ENCODE data around the gene SLC38A3.
"Not testable (repeated sequence)": the region's sequence is repeated elsewhere in the genome, so short reads cannot be mapped to it uniquely, and the experiment has no call there.

SLC38A3 gene

DNA sequence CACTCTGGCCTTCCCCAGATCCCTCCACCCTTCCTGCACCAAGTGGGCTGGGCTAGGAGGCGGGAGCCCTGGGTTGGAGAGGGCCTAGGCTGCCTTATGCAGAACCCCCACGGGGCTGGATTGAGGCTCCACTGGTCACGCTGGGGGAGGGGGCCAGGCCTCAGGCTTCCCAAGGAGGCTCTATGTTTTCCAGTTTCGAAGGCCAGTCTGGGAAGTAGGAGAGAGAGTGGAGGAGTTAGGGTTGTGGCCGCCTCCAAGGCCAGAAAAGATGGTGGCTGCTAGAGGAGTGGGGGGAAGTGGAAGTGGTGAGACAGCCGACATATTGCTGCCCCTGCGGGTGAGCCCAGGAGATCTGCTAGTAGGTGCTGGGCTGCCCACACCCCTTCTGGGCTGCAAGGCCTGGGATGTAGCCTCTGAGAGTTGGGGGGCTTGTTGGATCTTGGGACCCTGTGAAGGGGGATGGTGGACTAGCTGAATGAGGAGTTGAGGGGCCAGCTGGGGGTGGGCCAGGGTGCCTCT lies 32.1 kb downstream of the SLC38A3 start:
- H3K36me3 Mint-ChIP-seq (ENCODE audit: insufficient read depth): peaks cover 31% of the 10 kb centered on the region
- H3K4me1 Mint-ChIP-seq: peaks cover 60% of the 10 kb centered on the region
- no peaks in the 10 kb centered on the region for H3K27me3 Mint-ChIP-seq
- H3K27ac Mint-ChIP-seq (ENCODE audit: low read depth): peak overlapping the region; percentile 95
- DNase-seq (ENCODE audit: low spot score in 2 of 2): no peak
- ATAC-seq (replicated peaks; ENCODE audit: extremely low read depth, poor library complexity, severe bottlenecking): no peak
- H3K9me3 Mint-ChIP-seq: no peaks in the 10 kb centered on the region
- H3K4me3 Mint-ChIP-seq: peak overlapping the region; percentile 99

DNA sequence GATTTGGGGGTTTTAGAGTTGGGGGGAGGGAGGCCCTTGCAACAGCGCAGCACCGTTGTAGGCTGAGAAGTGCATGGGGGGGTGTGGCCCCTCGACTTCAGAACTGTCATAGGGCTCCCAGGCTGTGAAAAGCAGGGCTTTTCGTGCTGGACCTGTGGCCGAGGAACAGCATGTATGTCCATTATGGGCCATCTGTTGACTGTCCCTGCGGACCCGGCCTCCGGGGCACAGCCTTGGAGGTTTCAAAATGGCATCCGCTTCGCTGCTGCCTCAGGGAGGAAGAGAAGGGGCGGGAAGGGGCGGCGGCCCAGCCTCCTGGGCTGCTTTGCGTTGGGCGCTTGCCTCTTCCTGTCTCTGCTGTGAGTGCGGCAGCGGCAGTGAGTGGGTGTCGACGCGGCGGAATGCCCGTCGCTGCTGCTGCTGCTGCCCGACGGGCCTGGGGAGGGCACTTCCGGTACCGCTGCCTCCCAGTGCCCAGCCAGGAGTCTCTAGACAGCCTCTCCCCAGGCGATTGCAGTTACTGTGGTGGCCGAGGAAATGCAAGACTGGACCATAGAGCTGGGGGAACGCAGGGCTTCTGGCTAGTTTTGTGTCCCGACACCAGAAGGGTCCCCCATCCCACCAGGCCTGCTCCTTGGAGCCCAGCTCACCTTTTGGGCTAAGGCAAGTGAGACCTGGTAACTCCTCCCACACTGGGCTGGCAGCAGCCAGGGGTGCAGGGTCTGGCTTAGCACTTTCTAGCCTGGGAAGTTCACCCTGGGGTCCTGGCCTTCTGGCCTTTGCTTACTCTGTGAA lies 32.9 kb downstream of the SLC38A3 start:
- peaks cover 31% of the 10 kb centered on the region for H3K36me3 Mint-ChIP-seq (ENCODE audit: insufficient read depth)

DNA sequence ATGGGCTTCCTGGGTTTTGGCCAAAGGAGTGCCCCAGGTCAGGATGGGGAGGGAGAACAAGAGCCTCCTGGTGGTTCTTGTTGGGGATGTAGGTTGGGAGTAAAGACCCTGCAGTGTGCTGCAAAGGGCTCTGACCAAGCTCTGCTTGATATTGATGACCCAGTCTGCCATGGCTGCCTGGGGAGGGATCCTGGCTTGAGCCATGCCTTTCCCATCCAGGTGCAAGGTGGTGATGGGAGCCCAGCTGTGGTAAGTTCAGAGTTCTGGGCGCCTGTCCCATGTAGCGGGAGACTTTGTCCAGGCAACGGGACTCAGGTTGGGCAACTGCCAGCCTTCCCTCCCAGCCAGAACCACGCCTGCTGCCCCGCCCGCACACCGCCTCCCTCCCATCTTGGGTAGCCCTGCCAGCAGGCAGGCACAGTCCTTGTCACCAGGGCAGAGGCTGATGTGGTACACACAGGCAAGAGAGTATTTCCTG lies 33.5 kb downstream of the SLC38A3 start:
- Mint-ChIP-seq H3K27ac (ENCODE audit: low read depth) (peak overlapping the region; percentile 95), H3K4me3 (peak overlapping the region; percentile 99), H3K9me3 (no peaks in the 10 kb centered on the region), H3K27me3 (no peaks in the 10 kb centered on the region), H3K36me3 (ENCODE audit: insufficient read depth) (peaks cover 33% of the 10 kb centered on the region), H3K4me1 (peaks cover 63% of the 10 kb centered on the region)
- no peak for ATAC-seq (replicated peaks; ENCODE audit: extremely low read depth, poor library complexity, severe bottlenecking)
- DNase-seq (ENCODE audit: low spot score in 2 of 2): no peak

More for the DNA sequence above, 32.9 kb downstream of the SLC38A3 start:
- Mint-ChIP-seq H3K4me1 (peaks cover 68% of the 10 kb centered on the region), H3K9me3 (no peaks in the 10 kb centered on the region), H3K27ac (ENCODE audit: low read depth) (peak overlapping the region; percentile 95), H3K4me3 (peak overlapping the region; percentile 99), H3K27me3 (no peaks in the 10 kb centered on the region)
- peak; percentile 54 for ATAC-seq (replicated peaks; ENCODE audit: extremely low read depth, poor library complexity, severe bottlenecking)
- peak; percentile 69 to 74 for DNase-seq (ENCODE audit: low spot score in 2 of 2)

DNA sequence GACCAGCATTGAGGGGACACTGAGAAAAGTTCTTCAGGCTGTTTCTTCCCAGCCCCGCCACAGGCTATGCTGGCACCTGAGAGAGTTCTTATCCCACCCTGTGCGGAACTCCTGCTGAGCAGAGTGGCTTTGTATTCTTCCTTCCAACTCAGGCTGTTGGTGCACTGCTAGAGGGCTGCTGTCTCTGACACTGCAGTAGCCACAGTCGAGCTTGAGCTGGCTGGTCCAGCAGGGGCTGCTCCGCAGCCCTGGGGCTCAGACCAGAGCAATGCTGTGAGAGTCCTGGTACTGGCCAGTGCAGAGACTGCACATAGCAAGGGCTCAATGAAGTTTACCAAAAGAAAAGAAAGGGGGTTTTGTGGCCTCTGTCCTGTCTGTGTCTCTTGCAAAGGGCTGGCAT lies 34.6 kb downstream of the SLC38A3 start:
- no peak for ATAC-seq (replicated peaks; ENCODE audit: extremely low read depth, poor library complexity, severe bottlenecking)
- peak overlapping the region; percentile 99 for H3K4me3 Mint-ChIP-seq
- H3K4me1 Mint-ChIP-seq: peaks cover 69% of the 10 kb centered on the region
- H3K27ac Mint-ChIP-seq (ENCODE audit: low read depth): peak overlapping the region; percentile 88
- no peak for DNase-seq (ENCODE audit: low spot score in 2 of 2)
- no peaks in the 10 kb centered on the region for H3K27me3 Mint-ChIP-seq
- H3K36me3 Mint-ChIP-seq (ENCODE audit: insufficient read depth): peaks cover 36% of the 10 kb centered on the region
- H3K9me3 Mint-ChIP-seq: no peaks in the 10 kb centered on the region

DNA sequence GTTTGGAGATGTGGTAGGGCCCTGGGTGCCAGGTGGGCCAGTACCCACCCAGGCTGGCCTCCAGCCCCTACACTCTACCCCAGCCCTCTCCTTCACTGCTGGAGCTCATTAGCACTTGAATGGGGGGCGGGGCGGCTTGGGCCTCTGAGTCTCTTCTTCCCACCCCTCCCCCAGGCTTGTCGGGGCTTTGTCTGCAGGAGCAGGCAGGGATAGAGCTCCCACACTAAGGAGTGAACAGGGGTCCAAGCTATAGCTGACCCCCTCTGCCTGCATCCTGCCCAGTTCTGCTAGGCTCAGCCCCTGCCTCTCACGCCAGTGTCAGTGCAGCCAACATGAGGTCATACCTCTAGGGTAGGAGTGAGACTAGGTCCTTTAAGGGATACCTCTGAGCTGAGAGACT lies 36.1 kb downstream of the SLC38A3 start:
- H3K4me3 Mint-ChIP-seq: peak overlapping the region; percentile 80
- ATAC-seq (replicated peaks; ENCODE audit: extremely low read depth, poor library complexity, severe bottlenecking): no peak
- no peaks in the 10 kb centered on the region for H3K9me3 Mint-ChIP-seq
- peaks cover 75% of the 10 kb centered on the region for H3K4me1 Mint-ChIP-seq
- peaks cover 40% of the 10 kb centered on the region for H3K36me3 Mint-ChIP-seq (ENCODE audit: insufficient read depth)
- peak overlapping the region; percentile 88 for H3K27ac Mint-ChIP-seq (ENCODE audit: low read depth)
- no peaks in the 10 kb centered on the region for H3K27me3 Mint-ChIP-seq
- DNase-seq (ENCODE audit: low spot score in 2 of 2): no peak

DNA sequence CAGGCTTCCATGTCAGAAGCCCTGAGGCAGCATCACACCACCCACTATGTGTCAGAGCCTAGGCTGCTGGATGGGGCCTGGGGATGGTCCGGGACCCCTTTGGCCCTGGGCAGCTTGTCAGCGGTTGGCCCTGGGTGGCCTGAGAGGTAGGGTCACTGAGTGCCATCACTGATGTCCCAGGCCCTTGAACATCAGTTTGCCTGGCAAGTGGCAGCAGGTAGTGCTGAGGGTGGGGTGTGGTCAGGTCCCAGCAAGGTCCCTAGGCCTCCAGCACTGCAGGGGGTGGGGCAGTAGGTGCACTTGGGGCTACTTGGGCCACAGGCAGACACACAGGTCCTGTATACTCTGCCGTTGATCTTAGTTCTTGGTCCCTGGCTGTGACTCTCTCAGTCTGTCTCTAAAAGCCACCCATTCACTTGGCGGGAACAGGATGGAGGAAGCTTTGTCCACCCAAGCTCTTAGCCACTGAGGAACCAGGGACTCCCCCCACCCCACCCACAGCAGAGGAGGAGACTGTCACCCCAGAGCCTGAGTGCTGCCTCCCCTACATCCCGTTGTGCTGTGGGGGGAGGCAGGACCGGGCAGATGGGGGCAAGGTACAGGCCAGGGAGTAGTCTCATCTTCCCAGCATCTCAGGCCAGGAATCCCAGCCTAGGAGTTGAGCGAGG lies 36.8 kb downstream of the SLC38A3 start:
- Mint-ChIP-seq H3K27ac (ENCODE audit: low read depth) (peak overlapping the region; percentile 88), H3K27me3 (no peaks in the 10 kb centered on the region), H3K9me3 (no peaks in the 10 kb centered on the region), H3K36me3 (ENCODE audit: insufficient read depth) (peaks cover 42% of the 10 kb centered on the region), H3K4me3 (peak overlapping the region; percentile 80), H3K4me1 (peaks cover 80% of the 10 kb centered on the region)
- no peak for DNase-seq (ENCODE audit: low spot score in 2 of 2)
- no peak for ATAC-seq (replicated peaks; ENCODE audit: extremely low read depth, poor library complexity, severe bottlenecking)

DNA sequence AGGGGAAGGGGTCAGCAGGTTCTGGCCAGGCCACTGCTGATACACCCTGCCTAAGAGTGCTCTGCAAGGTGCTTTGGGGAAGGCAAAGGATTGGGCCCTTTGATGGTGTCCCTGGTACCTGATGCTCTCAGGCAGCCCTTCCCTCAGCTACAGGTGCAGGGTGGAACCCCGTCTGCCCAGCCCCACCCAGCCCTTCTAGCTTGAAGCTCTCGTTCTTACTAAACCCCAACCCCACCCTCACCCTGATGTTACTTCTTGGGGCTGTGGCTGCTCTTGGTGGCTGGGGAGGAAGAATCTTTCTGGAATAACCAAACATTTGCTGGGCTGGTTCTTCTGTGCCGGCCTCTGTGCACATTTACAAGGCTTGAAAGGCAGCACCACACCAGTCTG lies 37.3 kb downstream of the SLC38A3 start:
- peak overlapping the region; percentile 80 for H3K4me3 Mint-ChIP-seq
- H3K27me3 Mint-ChIP-seq: no peaks in the 10 kb centered on the region
- H3K9me3 Mint-ChIP-seq: no peaks in the 10 kb centered on the region
- peaks cover 80% of the 10 kb centered on the region for H3K4me1 Mint-ChIP-seq
- DNase-seq (ENCODE audit: low spot score in 2 of 2) (no peak), ATAC-seq (replicated peaks; ENCODE audit: extremely low read depth, poor library complexity, severe bottlenecking) (no peak)
- H3K36me3 Mint-ChIP-seq (ENCODE audit: insufficient read depth): peaks cover 41% of the 10 kb centered on the region
- peak overlapping the region; percentile 88 for H3K27ac Mint-ChIP-seq (ENCODE audit: low read depth)

DNA sequence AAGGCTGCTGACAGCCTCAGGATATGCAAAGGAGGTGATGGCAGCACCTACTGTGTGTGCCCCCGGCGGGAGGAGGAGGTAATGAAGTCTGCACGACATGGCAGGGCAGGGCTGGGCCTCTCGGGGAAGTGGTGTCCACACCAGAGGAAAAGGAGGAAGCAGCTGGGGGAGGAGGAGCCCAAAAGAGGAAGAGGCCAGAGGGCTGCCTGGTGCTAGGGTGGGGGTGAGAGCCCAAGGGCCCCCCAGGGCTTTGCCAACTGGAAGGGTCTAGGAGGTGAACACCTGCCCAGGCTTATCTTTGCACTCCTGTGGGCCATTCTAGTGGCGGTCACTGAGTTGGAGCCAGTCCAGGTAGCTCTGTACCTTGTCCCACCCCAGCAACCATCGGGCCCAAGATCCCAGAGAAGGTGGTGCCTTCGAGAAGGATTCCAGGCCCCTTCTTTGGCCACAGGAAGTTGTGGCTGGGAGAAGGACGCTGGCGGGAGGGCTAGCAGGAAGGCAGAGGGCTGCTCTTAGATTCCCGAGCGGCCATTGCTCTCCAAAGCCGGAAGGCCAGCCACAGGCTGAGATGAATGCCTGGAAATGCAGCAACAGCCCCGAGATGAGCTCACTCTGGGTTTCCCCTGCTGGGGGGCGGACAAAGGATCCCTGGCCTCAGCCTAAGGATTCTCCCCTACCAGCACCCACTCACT lies 37.9 kb downstream of the SLC38A3 start:
- no peaks in the 10 kb centered on the region for H3K9me3 Mint-ChIP-seq
- H3K36me3 Mint-ChIP-seq (ENCODE audit: insufficient read depth): peaks cover 37% of the 10 kb centered on the region
- H3K27me3 Mint-ChIP-seq: no peaks in the 10 kb centered on the region
- H3K4me3 Mint-ChIP-seq: peak overlapping the region; percentile 80
- H3K4me1 Mint-ChIP-seq: peaks cover 79% of the 10 kb centered on the region
- ATAC-seq (replicated peaks; ENCODE audit: extremely low read depth, poor library complexity, severe bottlenecking) (no peak), DNase-seq (ENCODE audit: low spot score in 2 of 2) (peak in 1 of 2 donors; percentile 19)
- peak overlapping the region; percentile 88 for H3K27ac Mint-ChIP-seq (ENCODE audit: low read depth)

DNA sequence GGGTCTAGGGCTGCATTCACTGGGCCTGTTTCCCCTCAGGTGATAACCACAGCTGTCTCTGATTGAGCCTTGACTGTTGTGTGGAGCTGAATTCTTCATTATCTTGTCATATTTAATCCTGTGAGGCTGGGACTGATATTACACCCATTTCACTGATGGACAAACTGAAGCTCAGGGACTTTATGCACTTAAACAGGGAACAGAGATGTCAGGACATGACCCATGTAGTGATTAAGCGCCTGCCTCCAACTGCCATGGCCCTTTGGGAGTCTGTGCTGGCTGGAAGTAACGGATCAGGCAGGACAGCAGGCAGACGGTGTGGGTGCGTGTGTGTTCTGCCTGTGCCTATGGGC lies 38.4 kb downstream of the SLC38A3 start:
- Mint-ChIP-seq H3K4me1 (peaks cover 78% of the 10 kb centered on the region), H3K9me3 (no peaks in the 10 kb centered on the region), H3K4me3 (peak overlapping the region; percentile 80), H3K27ac (ENCODE audit: low read depth) (peak overlapping the region; percentile 88), H3K27me3 (no peaks in the 10 kb centered on the region), H3K36me3 (ENCODE audit: insufficient read depth) (peaks cover 34% of the 10 kb centered on the region)
- ATAC-seq (replicated peaks; ENCODE audit: extremely low read depth, poor library complexity, severe bottlenecking) (no peak), DNase-seq (ENCODE audit: low spot score in 2 of 2) (no peak)

DNA sequence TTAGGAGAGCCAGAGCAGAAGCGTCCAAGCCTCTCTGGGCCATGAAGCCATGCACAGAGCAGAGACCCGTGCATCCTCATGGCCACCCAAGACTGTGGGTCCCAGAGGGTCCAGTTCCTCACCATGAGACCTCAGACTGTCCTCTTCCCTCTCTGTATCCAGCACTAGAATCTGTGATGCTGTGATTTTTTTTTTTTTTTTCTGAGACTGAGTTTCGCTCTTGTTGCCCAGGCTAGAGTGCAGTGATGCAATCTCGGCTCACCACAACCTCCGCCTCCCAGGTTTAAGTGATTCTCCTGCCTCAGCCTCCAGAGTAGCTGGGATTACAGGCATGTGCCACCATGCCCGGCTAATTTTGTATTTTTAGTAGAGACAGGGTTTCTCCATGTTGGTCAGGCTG lies 39.7 kb downstream of the SLC38A3 start:
- Mint-ChIP-seq H3K4me1 (peaks cover 67% of the 10 kb centered on the region), H3K4me3 (peak overlapping the region; percentile 79), H3K36me3 (ENCODE audit: insufficient read depth) (peaks cover 35% of the 10 kb centered on the region)
- DNase-seq (ENCODE audit: low spot score in 2 of 2); ATAC-seq (replicated peaks; ENCODE audit: extremely low read depth, poor library complexity, severe bottlenecking); H3K27me3 Mint-ChIP-seq; H3K27ac Mint-ChIP-seq (ENCODE audit: low read depth); H3K9me3 Mint-ChIP-seq: not testable (repeated sequence)

DNA sequence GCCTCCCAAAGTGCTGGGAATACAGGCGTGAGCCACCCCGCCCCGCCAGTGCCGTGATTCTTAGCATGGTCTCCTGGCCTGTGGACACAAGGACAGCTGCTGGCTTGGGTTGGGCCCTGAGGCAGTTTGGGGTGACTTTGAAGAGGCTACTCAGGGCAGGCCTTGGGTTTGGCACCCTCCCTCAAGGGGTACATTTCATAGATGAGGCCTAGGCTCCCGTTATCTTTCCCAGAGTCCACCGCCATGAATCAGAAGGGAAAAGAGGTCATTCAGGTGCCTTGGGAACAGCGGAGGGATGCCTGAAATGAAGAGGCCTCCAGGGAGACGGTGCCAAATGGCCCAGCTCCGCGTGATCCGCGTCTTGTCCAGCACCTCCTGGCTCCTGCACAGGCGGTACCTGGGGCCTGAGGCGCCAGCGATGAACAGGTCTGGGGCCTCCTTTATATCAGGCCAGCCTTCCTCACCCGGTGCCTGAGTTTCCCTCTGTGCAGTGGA lies 40.2 kb downstream of the SLC38A3 start:
- Mint-ChIP-seq H3K4me3 (peak overlapping the region; percentile 79), H3K9me3 (no peaks in the 10 kb centered on the region), H3K27ac (ENCODE audit: low read depth) (peak overlapping the region; percentile 91), H3K27me3 (no peaks in the 10 kb centered on the region), H3K4me1 (peaks cover 66% of the 10 kb centered on the region), H3K36me3 (ENCODE audit: insufficient read depth) (peaks cover 35% of the 10 kb centered on the region)
- ATAC-seq (replicated peaks; ENCODE audit: extremely low read depth, poor library complexity, severe bottlenecking) (no peak), DNase-seq (ENCODE audit: low spot score in 2 of 2) (no peak)

DNA sequence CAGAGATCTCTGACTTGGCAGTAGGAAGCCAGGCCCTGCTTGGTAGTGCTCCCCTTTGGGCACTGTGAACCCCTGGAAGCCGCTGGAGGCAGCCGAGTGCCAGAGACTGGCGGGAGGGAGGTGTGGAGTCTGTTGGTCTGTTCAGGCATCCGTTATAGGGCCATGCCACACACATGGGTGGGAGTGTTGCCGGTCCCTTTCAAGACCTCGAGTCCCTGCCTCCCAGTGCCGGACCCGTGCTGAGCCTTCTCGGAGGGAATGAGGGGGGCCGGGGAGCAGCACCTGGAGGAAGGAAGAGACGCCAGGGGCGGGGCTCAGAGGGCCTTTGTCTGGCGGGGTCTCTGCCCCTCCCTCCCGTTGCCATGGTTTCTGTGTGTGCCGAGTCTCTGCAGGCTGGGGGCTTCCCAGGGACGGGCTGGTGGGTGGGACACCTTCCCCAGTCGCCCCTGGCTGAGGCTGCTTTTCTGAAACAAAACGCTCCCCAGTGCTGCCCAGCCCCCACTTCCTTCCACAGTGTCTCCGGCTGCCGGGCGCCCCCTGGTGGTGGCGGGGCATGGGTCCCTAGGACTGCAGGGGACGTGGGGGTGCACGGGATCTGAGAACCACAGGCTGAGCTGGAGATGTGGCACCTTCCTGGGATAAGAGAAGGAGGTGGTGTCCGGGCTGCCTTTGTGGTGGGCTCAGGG lies 40.9 kb downstream of the SLC38A3 start:
- Mint-ChIP-seq H3K36me3 (ENCODE audit: insufficient read depth) (peaks cover 41% of the 10 kb centered on the region), H3K4me3 (peak overlapping the region; percentile 79), H3K27ac (ENCODE audit: low read depth) (peak overlapping the region; percentile 91), H3K9me3 (no peaks in the 10 kb centered on the region), H3K27me3 (no peaks in the 10 kb centered on the region), H3K4me1 (peaks cover 71% of the 10 kb centered on the region)
- ATAC-seq (replicated peaks; ENCODE audit: extremely low read depth, poor library complexity, severe bottlenecking) (peak; percentile 91), DNase-seq (ENCODE audit: low spot score in 2 of 2) (peak; percentile 90 to 98)
